Stimulated activated CD8-positive, alpha-beta memory T cell treated with anti-CD3 and anti-CD28 coated beads, Interleukin-7, amount 100 ng/mL, for 48 hours (primary cell): Measurements from ENCODE around the gene DCBLD2.

Source experiments
- DNase-seq, 2 donors: peaks; one replicate each; pipeline ENCODE4 v3.0.0-alpha.2; 2020; ENCODE audit warnings: low read depth in 1 of 2; ENCODE audit errors: extremely low read depth in 1 of 2

Gene DCBLD2

DNA sequence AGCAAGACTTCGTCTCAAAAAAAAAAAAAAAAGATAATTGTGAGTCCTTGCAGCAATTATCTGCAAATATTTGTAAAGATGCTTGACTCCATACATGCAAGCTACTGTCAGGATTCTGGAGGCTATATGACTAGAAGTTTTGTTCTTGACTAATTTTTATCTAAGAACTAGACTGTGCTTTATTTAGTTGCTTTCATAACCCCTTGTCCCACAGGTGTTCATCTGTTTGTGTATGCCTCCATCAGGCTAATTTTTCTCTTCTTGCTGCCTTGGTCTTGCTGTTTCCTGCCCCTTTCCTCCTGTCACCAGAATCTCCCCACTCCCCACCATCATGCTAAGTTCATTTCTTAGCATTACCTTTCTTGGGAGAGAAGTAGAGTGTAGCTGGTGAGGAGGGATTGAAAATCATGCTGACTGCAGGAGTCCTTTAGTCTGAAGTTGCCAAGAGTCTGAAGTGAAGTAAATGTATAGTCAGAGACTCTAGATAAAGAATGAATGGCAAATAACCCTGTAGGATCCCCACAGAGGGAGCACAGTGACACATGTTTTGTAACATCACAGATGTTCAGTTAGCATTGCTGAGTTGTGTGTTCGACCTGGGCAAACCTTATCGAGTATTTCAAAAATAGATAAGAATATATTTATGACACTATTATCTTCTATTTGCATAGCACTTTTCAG, 125.9 kb downstream of the DCBLD2 start:
- no peak for DNase-seq

DNA sequence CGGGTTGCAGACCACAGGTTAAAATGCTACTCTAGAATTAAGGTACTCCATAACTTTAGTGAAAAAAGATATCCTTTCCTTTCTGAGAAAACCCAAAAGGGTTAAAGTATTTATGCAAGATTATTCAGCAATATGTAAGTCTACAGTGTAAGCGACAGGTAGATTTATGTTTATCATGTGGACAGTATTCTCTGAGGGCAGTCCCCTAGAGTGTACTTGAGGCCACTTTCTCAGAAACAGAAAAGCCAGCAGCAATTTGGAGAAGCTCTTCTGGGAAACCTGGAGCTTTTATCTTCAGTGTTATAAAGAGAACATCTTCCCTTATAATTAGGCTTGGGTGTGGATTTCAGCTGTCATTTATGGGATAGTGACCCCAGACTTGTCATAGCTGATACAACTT, 129.5 kb downstream of the DCBLD2 start:
- DNase-seq = no peak

DNA sequence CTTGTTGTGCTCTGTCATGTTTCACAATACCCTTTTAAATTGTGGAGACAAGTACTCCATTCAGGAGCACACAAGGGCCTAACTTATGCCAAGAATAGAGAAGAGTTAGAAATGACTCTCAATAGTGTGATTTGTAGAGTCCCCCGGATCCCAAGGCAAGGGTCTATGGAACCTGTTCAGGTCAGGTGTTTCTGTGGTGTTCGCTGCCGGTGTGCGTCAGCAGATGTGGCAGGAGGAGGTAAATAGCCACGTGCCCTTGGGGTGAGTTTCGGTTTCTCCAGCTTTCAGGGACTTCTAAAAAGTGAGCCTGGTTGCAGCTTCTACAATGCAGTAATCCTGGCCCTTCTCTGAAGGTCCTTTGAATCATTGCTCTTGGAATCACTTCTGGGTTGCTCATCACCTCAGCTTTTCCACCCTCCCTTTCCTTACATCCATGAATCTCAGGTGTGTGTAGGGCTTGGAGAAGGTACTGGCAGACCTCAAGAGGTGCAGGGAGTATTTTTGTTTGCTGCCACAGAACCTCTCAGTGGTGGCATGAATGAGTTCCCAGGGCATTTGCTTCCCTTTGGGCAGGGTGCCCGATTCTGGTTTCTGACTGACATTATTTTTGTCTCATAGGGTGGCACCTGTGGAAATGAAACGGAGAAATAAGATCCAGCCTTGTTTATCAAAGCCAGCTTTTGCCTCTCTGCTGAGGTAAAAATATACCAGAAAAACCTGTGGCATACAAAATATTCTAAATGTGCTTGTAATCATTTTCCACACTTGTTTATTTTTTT, 131.0 kb downstream of the DCBLD2 start:
- DNase-seq = no peak

DNA sequence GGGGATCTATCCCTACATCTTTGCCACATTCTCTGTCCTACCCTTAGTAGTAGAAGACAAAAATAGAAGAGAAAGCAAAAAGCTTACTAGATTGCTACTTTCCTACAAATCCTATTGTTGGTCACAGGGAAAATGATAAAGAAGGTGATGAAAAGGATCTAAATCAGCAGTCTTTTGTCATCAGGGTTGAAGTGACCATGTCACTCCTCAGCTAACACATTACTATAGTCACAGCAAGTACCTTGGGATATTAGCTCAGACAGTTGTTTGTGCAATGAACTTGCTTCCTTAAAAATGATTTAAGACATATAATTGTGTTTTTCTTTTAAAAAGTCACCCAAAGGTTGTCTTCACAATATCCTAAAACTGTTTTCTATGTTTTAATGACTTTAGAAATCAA, 132.0 kb downstream of the DCBLD2 start:
- no peak for DNase-seq

DNA sequence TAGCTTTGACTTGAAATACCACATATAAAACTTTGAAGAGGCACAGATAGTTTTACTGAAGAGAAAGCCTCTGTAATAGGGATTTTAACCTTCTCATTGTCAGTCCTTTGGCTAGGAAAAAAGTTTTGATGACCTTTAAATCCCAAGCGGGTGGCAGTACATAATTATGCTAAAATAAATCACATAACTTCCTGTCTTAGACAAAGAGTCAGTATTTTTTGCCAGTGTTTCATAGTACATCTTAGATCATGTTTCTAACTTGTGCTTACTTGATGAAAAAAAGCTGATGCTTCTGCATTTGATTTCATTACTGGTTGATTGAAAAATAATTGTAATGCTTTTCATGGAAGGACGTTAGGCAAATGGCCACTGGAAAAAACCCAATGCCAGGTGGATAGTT, 132.5 kb downstream of the DCBLD2 start:
- no peak for DNase-seq

DNA sequence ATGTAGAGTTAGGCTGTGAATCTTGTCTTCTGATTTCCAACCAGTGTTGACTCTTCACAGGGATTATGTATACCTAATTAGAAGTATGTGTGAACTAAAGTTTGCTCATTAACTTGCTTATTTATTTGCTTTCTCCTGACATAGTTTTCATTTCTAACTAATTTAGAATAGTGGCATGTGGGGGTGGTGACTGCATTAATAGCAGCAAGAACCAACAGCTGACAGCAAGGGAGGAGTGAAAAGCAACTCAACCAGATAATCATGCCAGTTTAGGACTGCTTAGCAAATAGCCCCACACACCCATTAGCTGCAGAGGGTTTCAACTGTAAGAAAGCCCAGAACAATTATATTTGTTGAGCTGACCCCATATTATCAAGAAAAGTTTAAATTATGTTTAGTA, 134.6 kb downstream of the DCBLD2 start:
- DNase-seq = no peak

DNA sequence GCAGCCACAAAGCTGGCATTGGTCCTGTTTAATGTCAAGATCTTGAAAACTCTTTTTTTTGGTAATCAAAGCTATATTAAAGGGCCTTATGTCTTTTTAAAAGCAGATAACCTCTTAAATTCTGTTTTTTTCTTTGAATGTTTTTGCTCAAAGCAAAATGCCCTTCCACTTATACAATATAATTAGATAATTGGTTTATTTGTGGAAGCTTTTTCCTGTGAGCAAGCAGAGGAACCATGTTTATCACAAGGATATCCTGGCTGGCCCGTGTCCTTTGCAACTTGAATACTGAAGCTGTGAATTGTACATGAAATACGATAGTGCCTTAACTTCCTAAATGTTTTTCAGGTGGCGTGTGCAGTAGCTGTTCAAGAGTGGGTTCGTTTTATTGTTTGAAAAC, 135.8 kb downstream of the DCBLD2 start:
- DNase-seq = no peak

DNA sequence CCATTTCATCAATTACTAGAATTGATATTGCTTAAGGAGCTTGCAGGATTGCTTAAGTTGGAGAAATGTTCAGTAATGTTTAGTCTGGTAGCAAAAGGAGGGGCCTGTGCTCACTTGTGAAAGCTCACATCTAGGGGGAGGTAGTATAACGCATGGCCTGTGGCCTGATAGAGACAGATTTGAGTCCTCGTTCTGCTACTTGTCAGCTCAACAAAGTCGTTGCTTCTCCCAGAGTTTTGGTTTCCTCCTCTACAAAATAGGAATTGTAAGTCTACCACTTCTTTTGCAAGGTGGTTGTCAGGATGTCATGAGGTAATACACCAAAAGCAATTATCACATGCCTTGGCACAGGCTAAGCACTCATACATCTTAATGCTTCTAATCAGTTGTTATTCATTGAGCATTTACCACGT, 137.0 kb downstream of the DCBLD2 start:
- no peak for DNase-seq

DNA sequence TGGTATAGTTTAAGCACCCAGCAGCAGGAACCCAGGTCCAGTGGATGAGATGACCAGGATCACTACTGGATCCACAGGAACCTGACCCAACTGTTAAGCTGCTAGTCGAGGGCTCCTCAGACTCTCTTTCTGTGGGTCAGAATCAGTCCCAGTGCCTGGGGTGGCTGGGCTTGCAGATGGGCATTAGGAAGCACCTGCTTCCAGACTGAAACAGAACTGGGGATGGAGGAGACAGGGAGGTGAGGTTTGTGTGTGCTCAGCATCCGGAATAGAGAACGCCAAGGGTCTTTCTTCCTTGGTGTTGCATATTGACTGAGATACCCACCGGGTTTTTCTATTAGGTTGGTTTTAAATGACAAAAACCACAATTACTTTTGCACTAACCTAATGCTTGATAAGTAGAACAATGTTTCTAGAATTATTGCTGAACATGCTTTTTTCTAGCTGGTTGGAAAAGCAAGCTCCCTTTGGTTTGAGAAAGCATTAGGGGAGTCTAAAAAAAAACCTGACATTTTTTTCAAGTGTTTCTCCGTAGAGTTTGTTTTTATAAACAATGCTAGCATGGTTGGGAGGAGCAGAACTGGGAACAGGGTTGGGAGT, 137.6 kb downstream of the DCBLD2 start:
- DNase-seq = no peak

DNA sequence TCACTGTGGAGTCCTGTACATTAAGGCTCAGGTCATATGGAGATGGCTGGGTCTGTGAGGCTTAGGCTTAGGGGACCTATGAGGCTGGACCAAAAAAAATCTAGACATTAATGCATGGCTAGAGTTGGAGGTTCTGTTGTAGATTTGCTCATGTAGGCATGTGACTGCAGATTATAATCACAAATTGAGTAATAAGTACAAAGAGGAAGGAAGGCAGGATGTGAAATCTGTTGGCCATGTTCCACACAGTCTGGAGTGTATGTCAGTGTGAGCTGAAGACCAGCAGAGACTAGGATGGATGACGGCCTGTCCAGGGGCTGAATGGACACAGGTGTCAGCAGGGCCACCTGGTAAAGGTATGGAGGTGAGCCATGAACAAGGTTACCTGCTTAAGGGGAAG, 138.4 kb downstream of the DCBLD2 start, which contains the start of gene ST3GAL6:
Gene ST3GAL6 (plus strand): TSS at position 265 of the 400 bp plus-strand sequence. CDS start 5,101 bp downstream, outside the sequence.
- DNase-seq = no peak

DNA sequence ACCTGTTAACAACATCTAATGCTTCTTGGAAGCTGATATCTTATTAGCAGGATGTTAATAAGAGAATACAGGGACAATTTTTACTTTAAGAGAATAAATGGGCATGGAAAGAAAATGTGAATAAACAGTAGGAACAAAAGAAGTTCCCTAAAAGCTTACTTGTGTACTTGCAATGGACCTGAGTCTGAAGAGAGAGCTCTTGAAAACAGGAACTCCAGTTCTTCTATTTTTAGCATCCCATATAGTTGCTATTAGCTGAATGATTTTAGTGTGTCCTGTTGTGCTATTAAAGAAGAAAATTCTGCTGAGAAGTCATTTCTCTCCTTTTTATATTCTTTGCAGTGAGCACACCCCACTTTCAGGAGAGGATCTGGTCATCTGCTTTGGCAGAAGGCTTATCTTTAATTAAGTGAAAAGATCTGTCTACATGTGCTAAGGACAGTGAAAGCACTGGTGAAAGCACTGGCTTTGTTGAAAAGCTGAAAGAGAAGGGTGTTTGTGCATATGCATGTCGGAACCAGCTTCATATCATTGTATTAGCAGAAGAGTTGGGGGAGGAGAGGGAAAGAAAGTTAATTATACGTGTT, 139.8 kb downstream of the DCBLD2 start:
- no peak for DNase-seq

DNA sequence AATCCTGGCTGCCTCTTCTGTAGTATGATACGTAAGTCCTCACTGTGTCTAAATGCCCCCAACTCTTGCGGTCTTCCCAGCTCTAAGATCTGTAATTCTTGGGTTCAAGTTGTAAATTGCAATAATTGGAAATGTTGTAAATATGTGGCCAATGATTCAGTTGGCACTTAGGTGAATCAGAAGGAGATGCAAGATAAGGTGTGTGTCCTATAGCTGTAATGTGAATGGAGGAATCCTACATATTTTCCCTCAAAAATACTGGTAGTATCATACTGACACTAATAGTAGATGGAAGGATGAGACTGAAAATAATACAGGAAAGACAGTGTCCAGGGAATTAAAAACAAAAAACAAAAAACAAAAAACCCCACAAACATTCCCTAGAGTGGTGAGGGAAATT, 141.9 kb downstream of the DCBLD2 start:
- DNase-seq = no peak

DNA sequence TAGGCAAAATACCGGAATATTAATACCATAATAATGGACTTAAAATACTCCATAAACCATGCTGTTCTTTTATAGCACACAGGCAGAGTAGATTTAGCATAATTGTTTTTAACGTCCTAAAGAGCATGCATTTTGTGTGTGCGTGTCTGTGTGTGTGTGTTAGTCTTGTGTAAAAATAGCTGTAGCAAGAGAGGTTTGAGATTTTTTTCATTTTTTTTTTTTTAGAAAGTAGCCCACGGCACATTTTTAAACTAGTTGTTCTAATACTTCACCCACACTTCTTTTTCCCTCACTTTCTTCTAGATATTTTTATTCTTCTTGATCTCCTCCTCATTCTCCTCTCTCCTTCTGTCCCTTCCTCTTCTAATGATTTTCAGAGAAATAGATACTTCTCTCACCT, 145.9 kb downstream of the DCBLD2 start:
- DNase-seq = no peak

DNA sequence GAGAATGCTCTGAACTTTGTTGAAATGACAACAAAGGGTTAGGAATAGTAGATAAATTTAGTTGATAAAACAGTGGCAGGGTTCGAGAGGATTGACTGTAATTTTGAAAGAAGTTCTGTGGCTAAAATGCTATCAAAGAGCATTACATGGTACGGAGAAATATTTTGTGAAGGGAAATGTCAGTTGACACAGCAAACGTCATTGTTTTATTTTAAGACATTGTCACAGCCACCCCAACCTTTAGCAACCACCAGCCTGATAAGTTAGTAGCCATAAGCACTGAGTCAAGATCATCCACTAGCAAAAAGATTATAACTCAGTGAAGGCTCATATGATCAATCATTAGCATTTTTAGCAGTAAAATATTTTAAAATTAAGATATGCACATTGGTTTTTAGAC, 147.0 kb downstream of the DCBLD2 start:
- DNase-seq = no peak

DNA sequence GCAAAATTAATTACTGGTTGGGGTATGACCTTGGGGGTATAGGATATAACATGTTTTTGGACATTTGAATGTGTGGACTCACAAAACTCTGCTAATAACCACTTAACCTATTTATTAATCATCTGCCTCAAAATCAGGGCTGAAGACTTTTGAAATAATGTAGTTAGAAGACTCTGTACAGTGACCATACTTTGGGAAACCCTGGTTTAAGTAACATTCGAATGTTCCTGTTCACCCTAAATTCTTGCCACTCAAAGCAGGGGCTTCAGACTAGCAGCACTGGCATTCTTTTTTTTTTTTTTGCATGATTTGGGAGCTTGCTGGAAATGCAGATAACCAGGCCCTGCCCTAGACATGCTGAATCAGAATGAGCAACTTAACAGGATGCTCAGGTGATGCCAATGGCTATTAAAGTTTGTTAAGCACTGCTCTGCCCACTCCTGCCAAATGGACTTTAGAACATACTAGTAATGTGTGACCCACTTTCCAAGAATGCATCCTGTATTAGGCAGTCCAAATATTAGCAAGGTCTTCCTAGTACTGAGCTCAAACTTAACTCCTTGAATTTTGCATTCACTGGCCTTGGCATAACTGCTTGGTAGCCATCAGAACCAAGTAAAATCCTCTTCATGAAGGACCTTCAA, 151.1 kb downstream of the DCBLD2 start:
- DNase-seq = no peak

DNA sequence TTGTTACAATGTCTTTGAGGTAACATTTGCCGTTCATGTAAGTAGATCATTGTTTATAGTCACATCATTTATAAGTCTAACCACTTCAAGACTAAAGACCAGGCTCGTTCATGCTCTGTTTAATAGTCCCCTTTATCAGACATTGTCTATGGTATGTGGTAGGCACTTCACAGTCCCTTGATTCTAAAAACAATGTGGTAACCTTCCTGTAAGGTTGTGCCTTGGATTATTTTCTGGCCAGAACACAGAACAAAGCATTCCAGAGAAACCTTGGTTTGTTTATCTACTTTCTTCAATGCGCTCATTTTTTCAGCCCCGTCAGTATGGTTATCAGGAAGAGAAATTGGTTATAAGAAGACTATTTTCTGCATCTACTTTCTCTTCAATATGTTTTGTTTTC, 154.6 kb downstream of the DCBLD2 start:
- DNase-seq = no peak

DNA sequence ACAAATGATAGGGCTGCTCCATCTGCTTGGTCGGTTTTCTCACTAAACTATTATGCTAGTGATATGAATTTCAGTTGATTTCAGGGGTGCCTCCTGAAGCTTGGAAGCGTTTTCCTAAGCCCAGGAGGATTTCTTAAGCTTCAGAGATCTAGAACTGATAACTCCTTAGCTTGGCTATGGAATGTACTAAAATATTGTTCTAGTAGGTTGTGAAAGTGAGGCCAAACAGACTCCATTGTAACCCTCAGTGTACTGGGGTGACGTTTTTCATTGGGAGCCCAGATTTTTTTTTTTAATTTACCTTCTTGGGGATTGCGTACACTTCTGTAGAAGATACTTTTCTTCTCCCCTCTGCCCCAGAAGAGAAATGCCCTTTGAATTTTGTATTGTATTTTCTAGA, 155.4 kb downstream of the DCBLD2 start:
- no peak for DNase-seq
